ENCODE results near the gene SPOCK2. TPM values are rescaled to one million over a fixed set of nuclear protein-coding genes. Genes with fewer than 3 reads are reported as not detected.
"Not testable (repeated sequence)": the region's sequence is repeated elsewhere in the genome, so short reads cannot be mapped to it uniquely, and the experiment has no call there.

Gene SPOCK2
- total RNA-seq, 2 experiments from 2014 or later: 51.9 to 127 TPM

GRCh38 chr10:72043016-72043834, 45.1 kb downstream of the SPOCK2 start:
- CTCF ChIA-PET: interaction anchor here (1.3 to 2.5 kb wide), 2 partner anchors 147 to 294 kb away, joined by 3 to 8 read pairs; no protein-coding TSS in a partner anchor
- H3K4me3 Mint-ChIP-seq: no peak overlapping the region
- H3K27ac Mint-ChIP-seq: no peak overlapping the region
- H3K36me3 Mint-ChIP-seq: no peaks in the 10 kb centered on the region
- H3K27me3 Mint-ChIP-seq: no peaks in the 10 kb centered on the region
- ATAC-seq: no peak
- no peak for DNase-seq
- peaks cover 7% of the 10 kb centered on the region for H3K4me1 Mint-ChIP-seq
- no peaks in the 10 kb centered on the region for H3K9me3 Mint-ChIP-seq (ENCODE audit: low read depth)

- H3K27me3 Mint-ChIP-seq: no peaks in the 10 kb centered on the region
- ATAC-seq: no peak
- H3K4me1 Mint-ChIP-seq: peaks cover 6% of the 10 kb centered on the region
- no peaks in the 10 kb centered on the region for H3K36me3 Mint-ChIP-seq
- no peak overlapping the region for H3K27ac Mint-ChIP-seq
- CTCF ChIA-PET: interaction anchor here (1.0 kb wide), 1 partner anchor 8 kb away, joined by 3 read pairs; no protein-coding TSS in a partner anchor
- no peaks in the 10 kb centered on the region for H3K9me3 Mint-ChIP-seq (ENCODE audit: low read depth)
- DNase-seq: no peak
- H3K4me3 Mint-ChIP-seq: no peak overlapping the region
These were observed 46.9 kb downstream of the SPOCK2 start for GRCh38 chr10:72041491-72041890.

- ATAC-seq (no peak), DNase-seq (no peak)
- Mint-ChIP-seq H3K36me3 (no peaks in the 10 kb centered on the region), H3K27me3 (no peaks in the 10 kb centered on the region), H3K9me3 (ENCODE audit: low read depth) (no peaks in the 10 kb centered on the region), H3K4me3 (no peak overlapping the region), H3K27ac (no peak overlapping the region), H3K4me1 (no peaks in the 10 kb centered on the region)
- CTCF ChIA-PET: interaction anchor here (3.3 kb wide), 1 partner anchor 8 kb away, joined by 22 read pairs; no protein-coding TSS in a partner anchor
These were observed 49.0 kb downstream of the SPOCK2 start for GRCh38 chr10:72039377-72039776.

GRCh38 chr10:72038458-72039001, 49.8 kb downstream of the SPOCK2 start:
- H3K36me3 Mint-ChIP-seq: no peaks in the 10 kb centered on the region
- DNase-seq (no peak), ATAC-seq (no peak)
- no peaks in the 10 kb centered on the region for H3K27me3 Mint-ChIP-seq
- H3K9me3 Mint-ChIP-seq (ENCODE audit: low read depth): no peaks in the 10 kb centered on the region
- CTCF ChIA-PET: interaction anchor here (1.0 to 3.3 kb wide), 2 partner anchors 9 to 18 kb away, joined by 3 to 22 read pairs; no protein-coding TSS in a partner anchor
- H3K4me3 Mint-ChIP-seq: no peak overlapping the region
- no peak overlapping the region for H3K27ac Mint-ChIP-seq
- no peaks in the 10 kb centered on the region for H3K4me1 Mint-ChIP-seq

GRCh38 chr10:72037811-72038210, 50.5 kb downstream of the SPOCK2 start:
- Mint-ChIP-seq H3K9me3 (ENCODE audit: low read depth) (no peaks in the 10 kb centered on the region), H3K36me3 (no peaks in the 10 kb centered on the region), H3K4me3 (no peak overlapping the region), H3K4me1 (no peaks in the 10 kb centered on the region), H3K27me3 (no peaks in the 10 kb centered on the region), H3K27ac (no peak overlapping the region)
- DNase-seq (no peak), ATAC-seq (no peak)
- CTCF ChIA-PET: interaction anchor here (1.0 to 3.3 kb wide), 2 partner anchors 10 to 17 kb away, joined by 3 to 22 read pairs; no protein-coding TSS in a partner anchor

- H3K9me3 Mint-ChIP-seq (ENCODE audit: low read depth): no peaks in the 10 kb centered on the region
- H3K4me1 Mint-ChIP-seq: no peaks in the 10 kb centered on the region
- no peak overlapping the region for H3K4me3 Mint-ChIP-seq
- H3K27ac Mint-ChIP-seq: no peak overlapping the region
- H3K27me3 Mint-ChIP-seq: peaks cover 4% of the 10 kb centered on the region
- ATAC-seq (no peak), DNase-seq (no peak)
- CTCF ChIA-PET: interaction anchor here (1.0 to 3.3 kb wide), 2 partner anchors 11 to 16 kb away, joined by 3 to 22 read pairs; no protein-coding TSS in a partner anchor
- no peaks in the 10 kb centered on the region for H3K36me3 Mint-ChIP-seq
These were observed 51.1 kb downstream of the SPOCK2 start for GRCh38 chr10:72037266-72037665.

GRCh38 chr10:72035252-72035887, 53.0 kb downstream of the SPOCK2 start:
- DNase-seq (no peak), ATAC-seq (no peak)
- Mint-ChIP-seq H3K27me3 (peaks cover 4% of the 10 kb centered on the region), H3K27ac (no peak overlapping the region), H3K4me3 (no peak overlapping the region), H3K9me3 (ENCODE audit: low read depth) (no peaks in the 10 kb centered on the region), H3K4me1 (no peaks in the 10 kb centered on the region), H3K36me3 (no peaks in the 10 kb centered on the region)
- CTCF ChIA-PET: no interaction called here

GRCh38 chr10:72034761-72035160, 53.6 kb downstream of the SPOCK2 start:
- DNase-seq (no peak), ATAC-seq (no peak)
- no peaks in the 10 kb centered on the region for H3K9me3 Mint-ChIP-seq (ENCODE audit: low read depth)
- CTCF ChIA-PET: no interaction called here
- no peak overlapping the region for H3K27ac Mint-ChIP-seq
- peaks cover 4% of the 10 kb centered on the region for H3K27me3 Mint-ChIP-seq
- H3K4me1 Mint-ChIP-seq: no peaks in the 10 kb centered on the region
- no peaks in the 10 kb centered on the region for H3K36me3 Mint-ChIP-seq
- no peak overlapping the region for H3K4me3 Mint-ChIP-seq

GRCh38 chr10:72034040-72034499, 54.3 kb downstream of the SPOCK2 start:
- no peak for ATAC-seq
- CTCF ChIA-PET: interaction anchor here (0.6 kb wide), 2 partner anchors 8 to 341 kb away, joined by 3 to 4 read pairs; no protein-coding TSS in a partner anchor
- H3K27me3 Mint-ChIP-seq: peaks cover 8% of the 10 kb centered on the region
- H3K9me3 Mint-ChIP-seq (ENCODE audit: low read depth): no peaks in the 10 kb centered on the region
- no peaks in the 10 kb centered on the region for H3K4me1 Mint-ChIP-seq
- no peak for DNase-seq
- no peak overlapping the region for H3K4me3 Mint-ChIP-seq
- H3K36me3 Mint-ChIP-seq: no peaks in the 10 kb centered on the region
- no peak overlapping the region for H3K27ac Mint-ChIP-seq

GRCh38 chr10:72032409-72033162, 55.8 kb downstream of the SPOCK2 start:
- peaks cover 18% of the 10 kb centered on the region for H3K27me3 Mint-ChIP-seq
- not testable (repeated sequence) for H3K4me3 Mint-ChIP-seq; H3K4me1 Mint-ChIP-seq; H3K9me3 Mint-ChIP-seq (ENCODE audit: low read depth); ATAC-seq; H3K36me3 Mint-ChIP-seq; H3K27ac Mint-ChIP-seq; DNase-seq
- CTCF ChIA-PET: interaction anchor here (1.2 kb wide), 1 partner anchor 100 kb away, joined by 3 read pairs; no protein-coding TSS in a partner anchor

- peaks cover 21% of the 10 kb centered on the region for H3K27me3 Mint-ChIP-seq
These were observed 56.6 kb downstream of the SPOCK2 start for GRCh38 chr10:72031706-72032105.

GRCh38 chr10:72030762-72031543, 57.4 kb downstream of the SPOCK2 start:
- Mint-ChIP-seq H3K4me3 (no peak overlapping the region), H3K4me1 (no peaks in the 10 kb centered on the region)
- DNase-seq: no peak

More at GRCh38 chr10:72031706-72032105, 56.6 kb downstream of the SPOCK2 start:
- no peaks in the 10 kb centered on the region for H3K36me3 Mint-ChIP-seq
- CTCF ChIA-PET: interaction anchor here (2.0 kb wide), 1 partner anchor 16 kb away, joined by 7 read pairs; no protein-coding TSS in a partner anchor
- H3K4me3 Mint-ChIP-seq: no peak overlapping the region
- no peaks in the 10 kb centered on the region for H3K9me3 Mint-ChIP-seq (ENCODE audit: low read depth)
- H3K27ac Mint-ChIP-seq: no peak overlapping the region
- ATAC-seq (no peak), DNase-seq (no peak)
- H3K4me1 Mint-ChIP-seq: no peaks in the 10 kb centered on the region

More at GRCh38 chr10:72030762-72031543, 57.4 kb downstream of the SPOCK2 start:
- no peak for ATAC-seq
- Mint-ChIP-seq H3K9me3 (ENCODE audit: low read depth) (no peaks in the 10 kb centered on the region), H3K27me3 (peaks cover 21% of the 10 kb centered on the region), H3K36me3 (no peaks in the 10 kb centered on the region), H3K27ac (no peak overlapping the region)
- CTCF ChIA-PET: interaction anchor here (2.0 kb wide), 1 partner anchor 17 kb away, joined by 7 read pairs; no protein-coding TSS in a partner anchor
